Measurements from ENCODE around the gene MICU1.

GRCh38 chr10:72557362-72557761 is 68.5 kb downstream of the MICU1 start:
- TF ChIP-seq CTCF (conservative IDR thresholded peaks at IDR 0.05; ENCODE audit: low read length) (no peak), EZH2phosphoT487 (IDR thresholded peaks at IDR 0.05; ENCODE audit: borderline replicate concordance, low read depth, low read length) (no peak)

All from OCI-LY7 (cell line).